Activated T-cell treated with anti-CD3 and anti-CD28 coated beads, Interleukin-2, amount 50 U/mL, for 24 hours (primary cell): ENCODE data around the gene GJA5.
"Not testable (repeated sequence)": the region's sequence is repeated elsewhere in the genome, so short reads cannot be mapped to it uniquely, and the experiment has no call there.

Source experiments
- DNase-seq: peaks from one replicate; pipeline ENCODE4 v3.0.0-alpha.2; 2020
- H3K27ac Mint-ChIP-seq: 2 replicates; pipeline ENCODE4 v1.8.0; 2020; ENCODE audit warnings: mild to moderate bottlenecking, mixed read lengths
- H3K27me3 Mint-ChIP-seq: 2 replicates; pipeline ENCODE4 v1.8.0; 2020; ENCODE audit warnings: mixed read lengths
- H3K36me3 Mint-ChIP-seq: 2 replicates; pipeline ENCODE4 v1.8.0; 2020; ENCODE audit warnings: low read depth, mixed read lengths
- H3K4me1 Mint-ChIP-seq: 2 replicates; pipeline ENCODE4 v1.8.0; 2020; ENCODE audit warnings: low read depth, mixed read lengths
- H3K4me3 Mint-ChIP-seq: 2 replicates; pipeline ENCODE4 v1.8.0; 2020; ENCODE audit warnings: mild to moderate bottlenecking, moderate library complexity, mixed read lengths
- H3K9me3 Mint-ChIP-seq: 2 replicates; pipeline ENCODE4 v1.8.0; 2020; ENCODE audit warnings: mixed read lengths

GJA5 gene

GRCh38 chr1:147751346-147751745 lies 9.1 kb downstream of the GJA5 start:
- no peaks in the 10 kb centered on the region for H3K4me1 Mint-ChIP-seq
- no peaks in the 10 kb centered on the region for H3K9me3 Mint-ChIP-seq
- no peak overlapping the region for H3K4me3 Mint-ChIP-seq
- no peak for DNase-seq
- H3K27ac Mint-ChIP-seq = no peak overlapping the region
- H3K36me3 Mint-ChIP-seq = no peaks in the 10 kb centered on the region
- H3K27me3 Mint-ChIP-seq = no peaks in the 10 kb centered on the region

GRCh38 chr1:147750618-147751217 lies 9.7 kb downstream of the GJA5 start:
- no peak overlapping the region for H3K4me3 Mint-ChIP-seq
- no peaks in the 10 kb centered on the region for H3K27me3 Mint-ChIP-seq
- no peak overlapping the region for H3K27ac Mint-ChIP-seq
- no peak for DNase-seq
- no peaks in the 10 kb centered on the region for H3K4me1 Mint-ChIP-seq
- H3K36me3 Mint-ChIP-seq = no peaks in the 10 kb centered on the region
- H3K9me3 Mint-ChIP-seq = no peaks in the 10 kb centered on the region

- no peak for DNase-seq
- no peaks in the 10 kb centered on the region for H3K4me1 Mint-ChIP-seq
- no peaks in the 10 kb centered on the region for H3K36me3 Mint-ChIP-seq
- no peak overlapping the region for H3K4me3 Mint-ChIP-seq
- H3K27me3 Mint-ChIP-seq = no peaks in the 10 kb centered on the region
- no peaks in the 10 kb centered on the region for H3K9me3 Mint-ChIP-seq
- no peak overlapping the region for H3K27ac Mint-ChIP-seq
These were observed 10.6 kb downstream of the GJA5 start for GRCh38 chr1:147749792-147750191.

- Mint-ChIP-seq H3K4me3 (no peak overlapping the region), H3K9me3 (no peaks in the 10 kb centered on the region), H3K27me3 (peaks cover 5% of the 10 kb centered on the region), H3K4me1 (no peaks in the 10 kb centered on the region), H3K36me3 (no peaks in the 10 kb centered on the region), H3K27ac (no peak overlapping the region)
- no peak for DNase-seq
These were observed 11.6 kb downstream of the GJA5 start for GRCh38 chr1:147748676-147749350.

- H3K27ac Mint-ChIP-seq = no peak overlapping the region
- H3K4me1 Mint-ChIP-seq = no peaks in the 10 kb centered on the region
- no peak overlapping the region for H3K4me3 Mint-ChIP-seq
- H3K27me3 Mint-ChIP-seq = peaks cover 5% of the 10 kb centered on the region
- H3K9me3 Mint-ChIP-seq = no peaks in the 10 kb centered on the region
- no peaks in the 10 kb centered on the region for H3K36me3 Mint-ChIP-seq
- no peak for DNase-seq
These were observed 12.4 kb downstream of the GJA5 start for GRCh38 chr1:147747966-147748365.

GRCh38 chr1:147745271-147745670 lies 15.1 kb downstream of the GJA5 start:
- no peaks in the 10 kb centered on the region for H3K4me1 Mint-ChIP-seq
- no peak overlapping the region for H3K27ac Mint-ChIP-seq

GRCh38 chr1:147741065-147741464 lies 19.3 kb downstream of the GJA5 start:
- H3K4me1 Mint-ChIP-seq = no peaks in the 10 kb centered on the region
- no peaks in the 10 kb centered on the region for H3K9me3 Mint-ChIP-seq
- H3K27ac Mint-ChIP-seq = no peak overlapping the region
- no peaks in the 10 kb centered on the region for H3K36me3 Mint-ChIP-seq
- no peak overlapping the region for H3K4me3 Mint-ChIP-seq
- peaks cover 5% of the 10 kb centered on the region for H3K27me3 Mint-ChIP-seq
- no peak for DNase-seq

More at GRCh38 chr1:147745271-147745670, 15.1 kb downstream of the GJA5 start:
- H3K4me3 Mint-ChIP-seq = no peak overlapping the region
- no peak for DNase-seq
- H3K36me3 Mint-ChIP-seq = no peaks in the 10 kb centered on the region
- no peaks in the 10 kb centered on the region for H3K9me3 Mint-ChIP-seq
- H3K27me3 Mint-ChIP-seq = peaks cover 5% of the 10 kb centered on the region

GRCh38 chr1:147740391-147740790 lies 20.0 kb downstream of the GJA5 start:
- H3K9me3 Mint-ChIP-seq = no peaks in the 10 kb centered on the region
- no peaks in the 10 kb centered on the region for H3K36me3 Mint-ChIP-seq
- peaks cover 3% of the 10 kb centered on the region for H3K4me1 Mint-ChIP-seq
- H3K27me3 Mint-ChIP-seq = peaks cover 5% of the 10 kb centered on the region
- no peak for DNase-seq
- no peak overlapping the region for H3K4me3 Mint-ChIP-seq
- H3K27ac Mint-ChIP-seq = no peak overlapping the region

- H3K4me1 Mint-ChIP-seq = peaks cover 12% of the 10 kb centered on the region
- no peak for DNase-seq
- no peak overlapping the region for H3K27ac Mint-ChIP-seq
- H3K9me3 Mint-ChIP-seq = no peaks in the 10 kb centered on the region
- no peaks in the 10 kb centered on the region for H3K27me3 Mint-ChIP-seq
- H3K36me3 Mint-ChIP-seq = no peaks in the 10 kb centered on the region
- no peak overlapping the region for H3K4me3 Mint-ChIP-seq
These were observed 21.5 kb downstream of the GJA5 start for GRCh38 chr1:147738739-147739476.

- no peaks in the 10 kb centered on the region for H3K9me3 Mint-ChIP-seq
- H3K4me3 Mint-ChIP-seq = no peak overlapping the region
- peaks cover under 1% of the 10 kb centered on the region for H3K27me3 Mint-ChIP-seq
- no peak overlapping the region for H3K27ac Mint-ChIP-seq
- no peaks in the 10 kb centered on the region for H3K36me3 Mint-ChIP-seq
- H3K4me1 Mint-ChIP-seq = peaks cover 12% of the 10 kb centered on the region
- DNase-seq = no peak
These were observed 22.3 kb downstream of the GJA5 start for GRCh38 chr1:147738129-147738528.

GRCh38 chr1:147736883-147737282 lies 23.5 kb downstream of the GJA5 start:
- Mint-ChIP-seq H3K4me3 (no peak overlapping the region), H3K27ac (no peak overlapping the region), H3K9me3 (no peaks in the 10 kb centered on the region), H3K27me3 (peaks cover 6% of the 10 kb centered on the region), H3K4me1 (peaks cover 12% of the 10 kb centered on the region), H3K36me3 (no peaks in the 10 kb centered on the region)
- no peak for DNase-seq

- H3K36me3 Mint-ChIP-seq = no peaks in the 10 kb centered on the region
- DNase-seq = no peak
- H3K27ac Mint-ChIP-seq = no peak overlapping the region
- no peaks in the 10 kb centered on the region for H3K9me3 Mint-ChIP-seq
- H3K4me1 Mint-ChIP-seq = peaks cover 12% of the 10 kb centered on the region
- no peak overlapping the region for H3K4me3 Mint-ChIP-seq
- peaks cover 12% of the 10 kb centered on the region for H3K27me3 Mint-ChIP-seq
These were observed 25.0 kb downstream of the GJA5 start for GRCh38 chr1:147735423-147735822.

- H3K27ac Mint-ChIP-seq, H3K36me3 Mint-ChIP-seq, H3K4me3 Mint-ChIP-seq, H3K9me3 Mint-ChIP-seq, DNase-seq: not testable (repeated sequence)
- peaks cover 12% of the 10 kb centered on the region for H3K27me3 Mint-ChIP-seq
- peaks cover 16% of the 10 kb centered on the region for H3K4me1 Mint-ChIP-seq
These were observed 26.0 kb downstream of the GJA5 start for GRCh38 chr1:147734291-147734841.

- Mint-ChIP-seq H3K36me3 (no peaks in the 10 kb centered on the region), H3K9me3 (no peaks in the 10 kb centered on the region), H3K4me1 (peaks cover 4% of the 10 kb centered on the region), H3K27ac (no peak overlapping the region), H3K27me3 (peaks cover 12% of the 10 kb centered on the region), H3K4me3 (no peak overlapping the region)
- DNase-seq = no peak
These were observed 31.1 kb downstream of the GJA5 start for GRCh38 chr1:147729315-147729714.

- Mint-ChIP-seq H3K36me3 (no peaks in the 10 kb centered on the region), H3K9me3 (no peaks in the 10 kb centered on the region), H3K4me1 (peaks cover 4% of the 10 kb centered on the region), H3K4me3 (no peak overlapping the region), H3K27ac (no peak overlapping the region), H3K27me3 (peaks cover 5% of the 10 kb centered on the region)
- no peak for DNase-seq
These were observed 34.2 kb downstream of the GJA5 start for GRCh38 chr1:147726168-147726567.
